ENCODE data around the gene MED15.

DNA sequence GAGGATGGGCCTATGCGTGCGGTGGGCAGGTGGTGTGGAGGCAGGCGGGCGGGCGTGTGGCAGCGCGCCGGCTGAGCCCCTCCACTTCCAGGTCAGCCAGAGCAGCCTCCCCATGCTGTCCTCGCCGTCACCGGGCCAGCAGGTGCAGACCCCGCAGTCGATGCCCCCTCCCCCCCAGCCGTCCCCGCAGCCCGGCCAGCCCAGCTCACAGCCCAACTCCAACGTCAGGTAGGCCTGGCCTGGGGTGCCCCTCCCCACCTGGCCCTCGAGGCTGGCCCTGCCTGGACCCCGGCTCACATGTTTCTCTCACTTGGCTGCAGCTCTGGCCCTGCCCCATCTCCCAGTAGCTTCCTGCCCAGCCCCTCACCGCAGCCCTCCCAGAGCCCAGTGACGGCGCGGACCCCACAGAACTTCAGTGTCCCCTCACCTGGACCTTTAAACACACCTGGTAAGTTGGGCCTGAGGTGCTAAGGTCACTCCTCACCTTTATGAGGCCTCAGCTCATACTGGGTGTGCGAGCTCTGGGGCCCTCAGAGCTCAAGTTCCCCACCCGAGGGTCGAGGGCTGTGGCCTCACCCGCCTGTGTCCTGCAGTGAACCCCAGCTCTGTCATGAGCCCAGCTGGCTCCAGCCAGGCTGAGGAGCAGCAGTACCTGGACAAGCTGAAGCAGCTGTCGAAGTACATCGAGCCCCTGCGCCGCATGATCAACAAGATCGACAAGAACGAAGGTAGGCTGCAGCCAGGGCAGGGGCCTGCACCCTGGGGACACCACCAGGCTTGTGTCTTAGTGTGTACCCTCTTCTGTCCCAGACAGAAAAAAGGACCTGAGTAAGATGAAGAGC lies 75.3 kb downstream of the MED15 start:
- no peak for TF ChIP-seq SRF (IDR thresholded peaks at IDR 0.05; ENCODE audit: low read depth, low read length)
- TF ChIP-seq CBX8 (IDR thresholded peaks at IDR 0.05; ENCODE audit: borderline replicate concordance, low read depth, low read length) = no peak
- TF ChIP-seq POLR2AphosphoS5 (IDR thresholded peaks at IDR 0.05; ENCODE audit: low read depth, low read length) = no peak
- TF ChIP-seq, protein P1, sequence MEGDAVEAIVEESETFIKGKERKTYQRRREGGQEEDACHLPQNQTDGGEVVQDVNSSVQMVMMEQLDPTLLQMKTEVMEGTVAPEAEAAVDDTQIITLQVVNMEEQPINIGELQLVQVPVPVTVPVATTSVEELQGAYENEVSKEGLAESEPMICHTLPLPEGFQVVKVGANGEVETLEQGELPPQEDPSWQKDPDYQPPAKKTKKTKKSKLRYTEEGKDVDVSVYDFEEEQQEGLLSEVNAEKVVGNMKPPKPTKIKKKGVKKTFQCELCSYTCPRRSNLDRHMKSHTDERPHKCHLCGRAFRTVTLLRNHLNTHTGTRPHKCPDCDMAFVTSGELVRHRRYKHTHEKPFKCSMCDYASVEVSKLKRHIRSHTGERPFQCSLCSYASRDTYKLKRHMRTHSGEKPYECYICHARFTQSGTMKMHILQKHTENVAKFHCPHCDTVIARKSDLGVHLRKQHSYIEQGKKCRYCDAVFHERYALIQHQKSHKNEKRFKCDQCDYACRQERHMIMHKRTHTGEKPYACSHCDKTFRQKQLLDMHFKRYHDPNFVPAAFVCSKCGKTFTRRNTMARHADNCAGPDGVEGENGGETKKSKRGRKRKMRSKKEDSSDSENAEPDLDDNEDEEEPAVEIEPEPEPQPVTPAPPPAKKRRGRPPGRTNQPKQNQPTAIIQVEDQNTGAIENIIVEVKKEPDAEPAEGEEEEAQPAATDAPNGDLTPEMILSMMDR (IDR thresholded peaks at IDR 0.05; ENCODE audit: control extremely low read depth in 1 of 3, insufficient read depth in 1 of 3, low read depth in 1 of 3, low read length in 3 of 3) = no peak
- TF ChIP-seq EZH2 (IDR thresholded peaks at IDR 0.05; ENCODE audit: low read depth, low read length, severe bottlenecking) = no peak
- no peak for TF ChIP-seq SIN3A (conservative IDR thresholded peaks at IDR 0.05 in 1 of 2, IDR thresholded peaks at IDR 0.05 in 1 of 2; ENCODE audit: low read depth in 1 of 2, low read length in 2 of 2)
- no peak for TF ChIP-seq EP300 (IDR thresholded peaks at IDR 0.05; ENCODE audit: borderline replicate concordance in 1 of 2, low read depth in 2 of 2, low read length in 2 of 2)
- no peak for TF ChIP-seq KDM1A (IDR thresholded peaks at IDR 0.05; ENCODE audit: borderline replicate concordance, low read length)

Measured in H1 (cell line).